NT2/D1 (cell line): ENCODE results near the gene CLEC4D.
"Not testable (repeated sequence)": the region's sequence is repeated elsewhere in the genome, so short reads cannot be mapped to it uniquely, and the experiment has no call there.

ENCODE experiments used
- DNase-seq: peaks from one replicate; pipeline ENCODE4 v3.0.0-alpha.2; 2011; ENCODE audit warnings: low read depth, low spot score
- H3K27me3 ChIP-seq: 2 replicates; pipeline ENCODE4 v1.6.0; 2011; ENCODE audit warnings: mild to moderate bottlenecking; ENCODE audit not compliant: insufficient read length, insufficient read depth
- H3K36me3 ChIP-seq: 2 replicates; pipeline ENCODE4 v1.6.1; 2011; ENCODE audit warnings: mild to moderate bottlenecking, low read length, mixed read lengths; ENCODE audit not compliant: insufficient read depth, insufficient read length
- H3K4me1 ChIP-seq: 2 replicates; pipeline ENCODE4 v1.5.1; 2011; ENCODE audit not compliant: insufficient read depth, insufficient read length
- H3K4me3 ChIP-seq: 2 replicates; pipeline ENCODE4 v1.5.1; 2011; ENCODE audit warnings: low read depth; ENCODE audit not compliant: insufficient read length
- H3K9ac ChIP-seq: 2 replicates; pipeline ENCODE4 v1.6.0; 2011; ENCODE audit warnings: low read depth; ENCODE audit not compliant: insufficient read length
- H3K9me3 ChIP-seq: 2 replicates; pipeline ENCODE4 v1.5.1; 2011; ENCODE audit warnings: mild to moderate bottlenecking, low read length; ENCODE audit not compliant: insufficient read depth
- SUZ12 ChIP-seq: IDR thresholded peaks from 2 replicates; pipeline ENCODE4 v1.6.1; 2011; ENCODE audit not compliant: insufficient read length, insufficient read depth; ENCODE audit errors: extremely low read depth
- YY1 ChIP-seq: IDR thresholded peaks from 2 replicates; pipeline ENCODE4 v1.6.1; 2011; ENCODE audit not compliant: insufficient read length, insufficient read depth
- ZNF274 ChIP-seq: IDR thresholded peaks from 2 replicates; pipeline ENCODE4 v1.6.1; 2011; ENCODE audit warnings: mild to moderate bottlenecking, low read depth, low read length

Gene CLEC4D

GRCh38 chr12:8491646-8492530 lies 21.4 kb upstream of the CLEC4D start:
- no peaks in the 10 kb centered on the region for H3K4me1 ChIP-seq

GRCh38 chr12:8493084-8493483 lies 20.2 kb upstream of the CLEC4D start:
- DNase-seq: no peak
- no peaks in the 10 kb centered on the region; the same call in 1 of the 2 replicates for H3K9me3 ChIP-seq
- no peak for TF ChIP-seq ZNF274
- TF ChIP-seq SUZ12: no peak
- TF ChIP-seq YY1: no peak
- no peak overlapping the region for H3K4me3 ChIP-seq
- H3K36me3 ChIP-seq: no peaks in the 10 kb centered on the region
- H3K4me1 ChIP-seq: no peaks in the 10 kb centered on the region
- no peak overlapping the region for H3K9ac ChIP-seq
- no peaks in the 10 kb centered on the region for H3K27me3 ChIP-seq

More at GRCh38 chr12:8491646-8492530, 21.4 kb upstream of the CLEC4D start:
- Histone ChIP-seq H3K4me3 (no peak overlapping the region), H3K36me3 (no peaks in the 10 kb centered on the region), H3K9ac (no peak overlapping the region), H3K27me3 (no peaks in the 10 kb centered on the region), H3K9me3 (peaks cover 7% of the 10 kb centered on the region; the same call in 1 of the 2 replicates)
- no peak for TF ChIP-seq ZNF274
- no peak for TF ChIP-seq YY1
- no peak for TF ChIP-seq SUZ12
- DNase-seq: no peak

- not testable (repeated sequence) for H3K4me1 ChIP-seq, DNase-seq, H3K9me3 ChIP-seq, H3K36me3 ChIP-seq, H3K27me3 ChIP-seq, H3K4me3 ChIP-seq, H3K9ac ChIP-seq
These were observed 17.6 kb upstream of the CLEC4D start for GRCh38 chr12:8495671-8496070.

GRCh38 chr12:8496074-8496473 lies 17.2 kb upstream of the CLEC4D start:
- H3K9me3 ChIP-seq, H3K36me3 ChIP-seq, H3K9ac ChIP-seq, H3K4me1 ChIP-seq, H3K27me3 ChIP-seq, H3K4me3 ChIP-seq: not testable (repeated sequence)
- peak; percentile 57 for DNase-seq

GRCh38 chr12:8499616-8500015 lies 13.7 kb upstream of the CLEC4D start:
- no peak overlapping the region for H3K4me3 ChIP-seq
- no peak overlapping the region for H3K9ac ChIP-seq
- no peaks in the 10 kb centered on the region for H3K4me1 ChIP-seq
- no peak for DNase-seq
- no peak for TF ChIP-seq YY1
- no peak for TF ChIP-seq ZNF274
- TF ChIP-seq SUZ12: no peak
- H3K36me3 ChIP-seq: no peaks in the 10 kb centered on the region
- H3K27me3 ChIP-seq: no peaks in the 10 kb centered on the region
- no peaks in the 10 kb centered on the region for H3K9me3 ChIP-seq

GRCh38 chr12:8501720-8502119 lies 11.6 kb upstream of the CLEC4D start:
- no peaks in the 10 kb centered on the region for H3K4me1 ChIP-seq
- H3K9me3 ChIP-seq: no peaks in the 10 kb centered on the region; the same call in 1 of the 2 replicates
- H3K27me3 ChIP-seq: no peaks in the 10 kb centered on the region
- no peaks in the 10 kb centered on the region for H3K36me3 ChIP-seq
- DNase-seq: no peak
- no peak overlapping the region for H3K9ac ChIP-seq
- TF ChIP-seq SUZ12 (no peak), ZNF274 (no peak), YY1 (no peak)
- H3K4me3 ChIP-seq: no peak overlapping the region

- no peak overlapping the region for H3K9ac ChIP-seq
- no peak overlapping the region for H3K4me3 ChIP-seq
- no peaks in the 10 kb centered on the region for H3K27me3 ChIP-seq
- TF ChIP-seq SUZ12: no peak
- H3K36me3 ChIP-seq: no peaks in the 10 kb centered on the region
- no peak for DNase-seq
- peaks cover 14% of the 10 kb centered on the region for H3K4me1 ChIP-seq
- no peaks in the 10 kb centered on the region; the same call in 1 of the 2 replicates for H3K9me3 ChIP-seq
These were observed 9.0 kb upstream of the CLEC4D start for GRCh38 chr12:8504351-8504750.

GRCh38 chr12:8507596-8507995 lies 5.7 kb upstream of the CLEC4D start:
- Histone ChIP-seq H3K36me3 (no peaks in the 10 kb centered on the region), H3K4me3 (no peak overlapping the region), H3K4me1 (peaks cover 19% of the 10 kb centered on the region), H3K27me3 (no peaks in the 10 kb centered on the region), H3K9me3 (no peaks in the 10 kb centered on the region; the same call in 1 of the 2 replicates), H3K9ac (no peak overlapping the region)
- no peak for TF ChIP-seq SUZ12
- no peak for TF ChIP-seq YY1
- no peak for TF ChIP-seq ZNF274
- DNase-seq: no peak
